WTC11 (cell line): ENCODE measurements around the gene SKP2. TPM values are rescaled to one million over a fixed set of nuclear protein-coding genes. Genes with fewer than 3 reads are reported as not detected.

Experiments used
- ATAC-seq: fragments of 200-7000 bp; cut with Tn5 transposase; 2 replicates; pipeline ENCODE4 v1.10.0; 2021; ENCODE audit warnings: mild to moderate bottlenecking, moderate library complexity
- CTCF ChIA-PET: fragments of 300-600 bp; sonication (Branson Sonifier 250); formaldehyde crosslinking; loops from one replicate; lab custom pipeline; 2021; ENCODE audit warnings: antibody characterized with exemption; lab: Charles Lee
- POLR2A ChIA-PET: fragments of 350-600 bp; sonication (Branson Sonifier 250); formaldehyde crosslinking; loops from one replicate; lab custom pipeline; 2021; ENCODE audit warnings: antibody characterized with exemption; lab: Charles Lee
- DNase-seq: peaks from one replicate; pipeline ENCODE4 v3.0.0; 2021; ENCODE audit warnings: low spot score
- H3K27ac Mint-ChIP-seq: 2 replicates; pipeline ENCODE4 v1.8.0; 2021; ENCODE audit warnings: mixed read lengths
- H3K27me3 Mint-ChIP-seq: 2 replicates; pipeline ENCODE4 v1.8.0; 2021; ENCODE audit warnings: low read depth, mild to moderate bottlenecking, moderate library complexity, mixed read lengths
- H3K36me3 Mint-ChIP-seq: 2 replicates; pipeline ENCODE4 v1.8.0; 2021; ENCODE audit warnings: mixed read lengths
- H3K4me1 Mint-ChIP-seq: 2 replicates; pipeline ENCODE4 v1.8.0; 2022; ENCODE audit warnings: mixed read lengths
- H3K4me3 Mint-ChIP-seq: 2 replicates; pipeline ENCODE4 v1.8.0; 2021; ENCODE audit warnings: mild to moderate bottlenecking, moderate library complexity, mixed read lengths
- H3K9me3 Mint-ChIP-seq: 2 replicates; pipeline ENCODE4 v1.8.0; 2021; ENCODE audit warnings: mixed read lengths
- CREM ChIP-seq: sonication (generic); formaldehyde crosslinking; IDR thresholded peaks from 2 replicates; pipeline ENCODE4 v1.8.1; 2022; ENCODE audit warnings: mild to moderate bottlenecking, missing genetic modification reagents, moderate library complexity
- ESRRA ChIP-seq: sonication (generic); formaldehyde crosslinking; IDR thresholded peaks from 2 replicates; pipeline ENCODE4 v1.8.1; 2022; ENCODE audit warnings: mild to moderate bottlenecking, missing genetic modification reagents, borderline replicate concordance
- FOXK1 ChIP-seq: sonication (generic); formaldehyde crosslinking; IDR thresholded peaks from 2 replicates; pipeline ENCODE4 v1.8.0; 2022; ENCODE audit warnings: mild to moderate bottlenecking, moderate library complexity, missing genetic modification reagents
- GABPB1 ChIP-seq: sonication (generic); formaldehyde crosslinking; IDR thresholded peaks from 2 replicates; pipeline ENCODE4 v1.8.1; 2023; ENCODE audit warnings: mild to moderate bottlenecking, missing genetic modification reagents
- NR3C1 ChIP-seq: sonication (generic); formaldehyde crosslinking; conservative IDR thresholded peaks from 2 replicates; pipeline ENCODE4 v1.8.1; 2023; ENCODE audit warnings: low read depth, mild to moderate bottlenecking, missing genetic modification reagents
- TP53 ChIP-seq: sonication (generic); formaldehyde crosslinking; IDR thresholded peaks from 2 replicates; pipeline ENCODE4 v1.8.1; 2023; ENCODE audit warnings: mild to moderate bottlenecking, missing genetic modification reagents
- ZNF263 ChIP-seq: sonication (generic); formaldehyde crosslinking; IDR thresholded peaks from 2 replicates; pipeline ENCODE4 v1.8.1; 2022; ENCODE audit warnings: low read depth, mild to moderate bottlenecking, moderate library complexity, missing genetic modification reagents
- total RNA-seq: library from RNA; stranded (reverse); gene quantifications from 3 replicates; pipeline ENCODE4 v1.2.3, GENCODE V29; 2021
- TF ChIP-seq, protein P1 (sequence below): sonication (generic); formaldehyde crosslinking; IDR thresholded peaks from 2 replicates; pipeline ENCODE4 v1.8.1; 2023; ENCODE audit warnings: mild to moderate bottlenecking, moderate library complexity, missing genetic modification reagents
- TF ChIP-seq, protein P2 (sequence below): sonication (generic); formaldehyde crosslinking; IDR thresholded peaks from 2 replicates; pipeline ENCODE4 v1.8.1; 2023; ENCODE audit warnings: mild to moderate bottlenecking, missing genetic modification reagents, moderate library complexity
- TF ChIP-seq, protein P3 (sequence below): fragments of 250-450 bp; sonication (Bioruptor Pico); conservative IDR thresholded peaks from 2 replicates; pipeline ENCODE4 v1.9.0; 2021; ENCODE audit warnings: mild to moderate bottlenecking
- TF ChIP-seq, protein P4 (sequence below): sonication (generic); formaldehyde crosslinking; IDR thresholded peaks from 2 replicates; pipeline ENCODE4 v1.8.0; 2022; ENCODE audit warnings: mild to moderate bottlenecking, missing genetic modification reagents
- TF ChIP-seq, protein P5 (sequence below): sonication (generic); formaldehyde crosslinking; IDR thresholded peaks from 2 replicates; pipeline ENCODE4 v1.8.0; 2022; ENCODE audit warnings: mild to moderate bottlenecking, missing genetic modification reagents
- TF ChIP-seq, protein P6 (sequence below): sonication (generic); formaldehyde crosslinking; IDR thresholded peaks from 2 replicates; pipeline ENCODE4 v1.8.0; 2022; ENCODE audit warnings: mild to moderate bottlenecking, missing genetic modification reagents
- TF ChIP-seq, protein P7 (sequence below): sonication (generic); formaldehyde crosslinking; IDR thresholded peaks from 2 replicates; pipeline ENCODE4 v1.8.0; 2023; ENCODE audit warnings: missing genetic modification reagents, mild to moderate bottlenecking, borderline replicate concordance
- TF ChIP-seq, protein P8 (sequence below): sonication (generic); formaldehyde crosslinking; IDR thresholded peaks from 2 replicates; pipeline ENCODE4 v1.8.1; 2023; ENCODE audit warnings: mild to moderate bottlenecking, missing genetic modification reagents

The SKP2 gene
- total RNA-seq, 1 experiment from 2014 or later, result 68.0 TPM

DNA sequence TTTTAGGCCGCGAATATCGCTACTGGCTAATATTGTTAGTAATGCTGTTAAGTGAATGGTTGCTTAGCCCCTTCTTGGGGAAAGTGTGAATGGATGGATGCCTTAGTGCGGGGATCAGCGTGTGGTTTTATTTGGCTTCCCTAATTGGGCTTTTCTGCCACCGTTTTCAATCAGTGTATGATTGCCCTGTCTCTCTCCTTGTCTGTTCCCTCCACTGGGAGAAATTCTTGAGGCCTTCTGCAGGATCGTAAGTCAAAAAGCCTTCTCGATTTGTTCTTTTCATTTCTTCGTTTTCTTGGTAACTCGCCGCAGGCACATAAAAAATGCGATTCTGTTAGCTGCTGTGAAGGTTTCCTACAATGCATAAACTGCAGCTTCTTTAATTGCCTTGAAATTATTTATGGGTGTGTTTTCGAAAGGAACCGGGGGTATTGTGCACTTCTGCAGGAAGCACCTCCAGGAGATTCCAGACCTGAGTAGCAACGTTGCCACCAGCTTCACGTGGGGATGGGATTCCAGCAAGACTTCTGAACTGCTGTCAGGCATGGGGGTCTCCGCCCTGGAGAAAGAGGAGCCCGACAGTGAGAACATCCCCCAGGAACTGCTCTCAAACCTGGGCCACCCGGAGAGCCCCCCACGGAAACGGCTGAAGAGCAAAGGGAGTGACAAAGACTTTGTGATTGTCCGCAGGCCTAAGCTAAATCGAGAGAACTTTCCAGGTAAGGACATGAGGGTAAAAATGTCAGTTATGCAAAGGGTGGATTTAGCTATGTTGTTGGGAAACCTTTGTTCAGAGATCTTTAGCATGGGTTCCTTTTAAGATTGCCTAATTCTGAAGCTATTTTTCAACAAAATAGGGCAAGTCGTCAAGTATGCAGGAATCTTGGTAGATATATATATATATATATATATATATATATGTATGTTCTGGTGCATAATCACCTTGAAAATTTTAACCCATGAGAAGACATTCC is 700 bp downstream of the SKP2 start:
- Mint-ChIP-seq H3K9me3 (no peaks in the 10 kb centered on the region), H3K4me1 (peaks cover 13% of the 10 kb centered on the region), H3K27me3 (no peaks in the 10 kb centered on the region)
- no peak for DNase-seq
- CTCF ChIA-PET, result interaction anchor here (1.0 to 4.0 kb wide), 4 partner anchors 62 to 89 kb away, joined by 6 to 58 read pairs (median 8); partner anchors contain the start of gene NADK2
- peak; percentile 3 for ATAC-seq
- TF ChIP-seq NR3C1 (no peak), CREM (CRISPR knock-in tag) (0 out of 2 replicates have a peak, but pooled peaks have one; percentile 18)
- TF ChIP-seq, protein P1, sequence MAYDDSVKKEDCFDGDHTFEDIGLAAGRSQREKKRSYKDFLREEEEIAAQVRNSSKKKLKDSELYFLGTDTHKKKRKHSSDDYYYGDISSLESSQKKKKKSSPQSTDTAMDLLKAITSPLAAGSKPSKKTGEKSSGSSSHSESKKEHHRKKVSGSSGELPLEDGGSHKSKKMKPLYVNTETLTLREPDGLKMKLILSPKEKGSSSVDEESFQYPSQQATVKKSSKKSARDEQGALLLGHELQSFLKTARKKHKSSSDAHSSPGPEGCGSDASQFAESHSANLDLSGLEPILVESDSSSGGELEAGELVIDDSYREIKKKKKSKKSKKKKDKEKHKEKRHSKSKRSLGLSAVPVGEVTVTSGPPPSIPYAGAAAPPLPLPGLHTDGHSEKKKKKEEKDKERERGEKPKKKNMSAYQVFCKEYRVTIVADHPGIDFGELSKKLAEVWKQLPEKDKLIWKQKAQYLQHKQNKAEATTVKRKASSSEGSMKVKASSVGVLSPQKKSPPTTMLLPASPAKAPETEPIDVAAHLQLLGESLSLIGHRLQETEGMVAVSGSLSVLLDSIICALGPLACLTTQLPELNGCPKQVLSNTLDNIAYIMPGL (CRISPR knock-in tag), result no peak
- TF ChIP-seq, protein P2, sequence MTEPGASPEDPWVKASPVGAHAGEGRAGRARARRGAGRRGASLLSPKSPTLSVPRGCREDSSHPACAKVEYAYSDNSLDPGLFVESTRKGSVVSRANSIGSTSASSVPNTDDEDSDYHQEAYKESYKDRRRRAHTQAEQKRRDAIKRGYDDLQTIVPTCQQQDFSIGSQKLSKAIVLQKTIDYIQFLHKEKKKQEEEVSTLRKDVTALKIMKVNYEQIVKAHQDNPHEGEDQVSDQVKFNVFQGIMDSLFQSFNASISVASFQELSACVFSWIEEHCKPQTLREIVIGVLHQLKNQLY (CRISPR knock-in tag), result no peak
- TF ChIP-seq, all 79 proteins: peak for 1
- Mint-ChIP-seq H3K36me3 (peaks cover 28% of the 10 kb centered on the region), H3K4me3 (peak overlapping the region; percentile 86), H3K27ac (peak overlapping the region; percentile 88)
- POLR2A ChIA-PET, result interaction anchor here (1.8 kb wide), 2 partner anchors 74 to 89 kb away, joined by 5 to 6 read pairs; partner anchors contain the start of gene NADK2

DNA sequence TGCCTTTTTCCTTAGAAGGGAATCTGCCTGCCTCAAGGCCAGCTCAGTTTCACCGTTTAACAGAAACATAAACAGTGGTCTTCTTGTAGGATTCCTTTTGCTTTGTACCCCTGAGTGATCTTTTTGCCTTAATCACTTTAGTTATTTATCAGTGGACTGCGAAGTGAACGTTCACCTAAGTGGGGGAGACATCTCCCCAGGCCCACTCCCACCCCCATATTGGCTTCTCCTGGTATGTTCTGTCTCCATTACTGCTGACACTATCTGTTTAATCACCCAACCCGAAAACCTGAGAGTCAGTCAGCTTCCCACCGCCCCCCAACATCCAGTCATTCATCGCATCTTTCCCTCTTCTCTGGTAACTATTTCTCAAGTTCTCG is 1.4 kb downstream of the SKP2 start:
- peak overlapping the region; percentile 28 for H3K4me3 Mint-ChIP-seq
- TF ChIP-seq, protein P3, sequence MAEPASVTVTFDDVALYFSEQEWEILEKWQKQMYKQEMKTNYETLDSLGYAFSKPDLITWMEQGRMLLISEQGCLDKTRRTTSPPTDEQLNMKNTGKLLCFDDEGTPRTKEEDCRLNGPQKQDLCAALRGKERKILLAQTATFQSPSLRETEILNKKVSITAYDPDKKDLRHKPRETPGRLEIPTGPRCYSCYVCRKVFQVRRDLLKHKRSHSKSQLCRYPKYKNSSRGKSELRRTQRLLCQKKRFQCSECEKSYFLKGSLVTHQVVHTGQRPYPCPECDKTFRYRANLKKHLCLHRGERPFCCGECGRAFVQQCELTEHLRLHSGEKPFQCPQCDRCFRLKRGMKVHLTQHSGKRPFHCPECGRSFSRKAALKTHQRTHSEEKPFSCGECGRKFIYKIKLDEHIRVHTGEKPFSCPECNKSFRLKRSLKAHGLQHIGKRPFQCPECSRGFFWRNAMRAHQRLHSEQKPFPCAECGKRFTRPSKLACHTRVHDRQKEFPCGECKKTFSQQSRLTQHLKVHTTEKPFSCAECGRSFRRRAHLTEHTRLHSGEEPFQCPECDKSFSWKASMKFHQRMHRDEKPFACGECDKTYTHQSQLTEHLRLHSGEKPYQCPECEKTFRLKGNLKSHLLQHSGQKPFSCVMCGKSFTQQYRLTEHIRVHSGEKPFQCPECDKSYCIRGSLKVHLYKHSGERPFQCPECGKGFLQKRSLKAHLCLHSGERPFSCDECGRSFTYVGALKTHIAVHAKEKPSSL (CRISPR knock-in tag), result no peak
- TF ChIP-seq FOXK1 (no peak), GABPB1 (no peak), ZNF263 (no peak), TP53 (no peak), ESRRA (no peak)
- TF ChIP-seq, protein P4, sequence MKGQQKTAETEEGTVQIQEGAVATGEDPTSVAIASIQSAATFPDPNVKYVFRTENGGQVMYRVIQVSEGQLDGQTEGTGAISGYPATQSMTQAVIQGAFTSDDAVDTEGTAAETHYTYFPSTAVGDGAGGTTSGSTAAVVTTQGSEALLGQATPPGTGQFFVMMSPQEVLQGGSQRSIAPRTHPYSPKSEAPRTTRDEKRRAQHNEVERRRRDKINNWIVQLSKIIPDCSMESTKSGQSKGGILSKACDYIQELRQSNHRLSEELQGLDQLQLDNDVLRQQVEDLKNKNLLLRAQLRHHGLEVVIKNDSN, result no peak
- TF ChIP-seq, protein P5, sequence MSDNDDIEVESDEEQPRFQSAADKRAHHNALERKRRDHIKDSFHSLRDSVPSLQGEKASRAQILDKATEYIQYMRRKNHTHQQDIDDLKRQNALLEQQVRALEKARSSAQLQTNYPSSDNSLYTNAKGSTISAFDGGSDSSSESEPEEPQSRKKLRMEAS (CRISPR knock-in tag), result no peak
- TF ChIP-seq, protein P6, sequence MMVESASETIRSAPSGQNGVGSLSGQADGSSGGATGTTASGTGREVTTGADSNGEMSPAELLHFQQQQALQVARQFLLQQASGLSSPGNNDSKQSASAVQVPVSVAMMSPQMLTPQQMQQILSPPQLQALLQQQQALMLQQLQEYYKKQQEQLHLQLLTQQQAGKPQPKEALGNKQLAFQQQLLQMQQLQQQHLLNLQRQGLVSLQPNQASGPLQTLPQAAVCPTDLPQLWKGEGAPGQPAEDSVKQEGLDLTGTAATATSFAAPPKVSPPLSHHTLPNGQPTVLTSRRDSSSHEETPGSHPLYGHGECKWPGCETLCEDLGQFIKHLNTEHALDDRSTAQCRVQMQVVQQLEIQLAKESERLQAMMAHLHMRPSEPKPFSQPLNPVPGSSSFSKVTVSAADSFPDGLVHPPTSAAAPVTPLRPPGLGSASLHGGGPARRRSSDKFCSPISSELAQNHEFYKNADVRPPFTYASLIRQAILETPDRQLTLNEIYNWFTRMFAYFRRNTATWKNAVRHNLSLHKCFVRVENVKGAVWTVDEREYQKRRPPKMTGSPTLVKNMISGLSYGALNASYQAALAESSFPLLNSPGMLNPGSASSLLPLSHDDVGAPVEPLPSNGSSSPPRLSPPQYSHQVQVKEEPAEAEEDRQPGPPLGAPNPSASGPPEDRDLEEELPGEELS (CRISPR knock-in tag), result no peak
- TF ChIP-seq, protein P7, sequence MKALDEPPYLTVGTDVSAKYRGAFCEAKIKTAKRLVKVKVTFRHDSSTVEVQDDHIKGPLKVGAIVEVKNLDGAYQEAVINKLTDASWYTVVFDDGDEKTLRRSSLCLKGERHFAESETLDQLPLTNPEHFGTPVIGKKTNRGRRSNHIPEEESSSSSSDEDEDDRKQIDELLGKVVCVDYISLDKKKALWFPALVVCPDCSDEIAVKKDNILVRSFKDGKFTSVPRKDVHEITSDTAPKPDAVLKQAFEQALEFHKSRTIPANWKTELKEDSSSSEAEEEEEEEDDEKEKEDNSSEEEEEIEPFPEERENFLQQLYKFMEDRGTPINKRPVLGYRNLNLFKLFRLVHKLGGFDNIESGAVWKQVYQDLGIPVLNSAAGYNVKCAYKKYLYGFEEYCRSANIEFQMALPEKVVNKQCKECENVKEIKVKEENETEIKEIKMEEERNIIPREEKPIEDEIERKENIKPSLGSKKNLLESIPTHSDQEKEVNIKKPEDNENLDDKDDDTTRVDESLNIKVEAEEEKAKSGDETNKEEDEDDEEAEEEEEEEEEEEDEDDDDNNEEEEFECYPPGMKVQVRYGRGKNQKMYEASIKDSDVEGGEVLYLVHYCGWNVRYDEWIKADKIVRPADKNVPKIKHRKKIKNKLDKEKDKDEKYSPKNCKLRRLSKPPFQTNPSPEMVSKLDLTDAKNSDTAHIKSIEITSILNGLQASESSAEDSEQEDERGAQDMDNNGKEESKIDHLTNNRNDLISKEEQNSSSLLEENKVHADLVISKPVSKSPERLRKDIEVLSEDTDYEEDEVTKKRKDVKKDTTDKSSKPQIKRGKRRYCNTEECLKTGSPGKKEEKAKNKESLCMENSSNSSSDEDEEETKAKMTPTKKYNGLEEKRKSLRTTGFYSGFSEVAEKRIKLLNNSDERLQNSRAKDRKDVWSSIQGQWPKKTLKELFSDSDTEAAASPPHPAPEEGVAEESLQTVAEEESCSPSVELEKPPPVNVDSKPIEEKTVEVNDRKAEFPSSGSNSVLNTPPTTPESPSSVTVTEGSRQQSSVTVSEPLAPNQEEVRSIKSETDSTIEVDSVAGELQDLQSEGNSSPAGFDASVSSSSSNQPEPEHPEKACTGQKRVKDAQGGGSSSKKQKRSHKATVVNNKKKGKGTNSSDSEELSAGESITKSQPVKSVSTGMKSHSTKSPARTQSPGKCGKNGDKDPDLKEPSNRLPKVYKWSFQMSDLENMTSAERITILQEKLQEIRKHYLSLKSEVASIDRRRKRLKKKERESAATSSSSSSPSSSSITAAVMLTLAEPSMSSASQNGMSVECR (CRISPR knock-in tag), result no peak
- TF ChIP-seq, protein P8, sequence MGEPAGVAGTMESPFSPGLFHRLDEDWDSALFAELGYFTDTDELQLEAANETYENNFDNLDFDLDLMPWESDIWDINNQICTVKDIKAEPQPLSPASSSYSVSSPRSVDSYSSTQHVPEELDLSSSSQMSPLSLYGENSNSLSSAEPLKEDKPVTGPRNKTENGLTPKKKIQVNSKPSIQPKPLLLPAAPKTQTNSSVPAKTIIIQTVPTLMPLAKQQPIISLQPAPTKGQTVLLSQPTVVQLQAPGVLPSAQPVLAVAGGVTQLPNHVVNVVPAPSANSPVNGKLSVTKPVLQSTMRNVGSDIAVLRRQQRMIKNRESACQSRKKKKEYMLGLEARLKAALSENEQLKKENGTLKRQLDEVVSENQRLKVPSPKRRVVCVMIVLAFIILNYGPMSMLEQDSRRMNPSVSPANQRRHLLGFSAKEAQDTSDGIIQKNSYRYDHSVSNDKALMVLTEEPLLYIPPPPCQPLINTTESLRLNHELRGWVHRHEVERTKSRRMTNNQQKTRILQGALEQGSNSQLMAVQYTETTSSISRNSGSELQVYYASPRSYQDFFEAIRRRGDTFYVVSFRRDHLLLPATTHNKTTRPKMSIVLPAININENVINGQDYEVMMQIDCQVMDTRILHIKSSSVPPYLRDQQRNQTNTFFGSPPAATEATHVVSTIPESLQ (CRISPR knock-in tag), result no peak
- H3K4me1 Mint-ChIP-seq, result peaks cover 13% of the 10 kb centered on the region
- H3K27me3 Mint-ChIP-seq, result no peaks in the 10 kb centered on the region
- peak overlapping the region; percentile 6; the same call in 1 of the 2 replicates for H3K27ac Mint-ChIP-seq
- no peaks in the 10 kb centered on the region for H3K9me3 Mint-ChIP-seq
- CTCF ChIA-PET, result interaction anchor here (4.0 kb wide), 1 partner anchor 74 kb away, joined by 58 read pairs; no protein-coding TSS in a partner anchor
- no peak for ATAC-seq
- peaks cover 28% of the 10 kb centered on the region for H3K36me3 Mint-ChIP-seq
- no peak for DNase-seq
- POLR2A ChIA-PET, result interaction anchor here (1.8 kb wide), 1 partner anchor 74 kb away, joined by 6 read pairs; no protein-coding TSS in a partner anchor
